RCC 7860 (cell line): ENCODE results near the gene MRPS18B.
A peak's percentile ranks its signal among the peaks of the same experiment; 100 is the strongest.
"Not testable (repeated sequence)": the region's sequence is repeated elsewhere in the genome, so short reads cannot be mapped to it uniquely, and the experiment has no call there.

ENCODE experiments used
- DNase-seq: peaks from one replicate; pipeline ENCODE4 v3.0.0-alpha.2; 2015; ENCODE audit warnings: low spot score
- FAIRE-seq: peaks from 2 replicates; lab custom pipeline; 2012; peaks lifted over from hg19 to GRCh38; lab: Jason Lieb, UNC

MRPS18B gene

GRCh38 chr6:30626484-30627366, 9.1 kb downstream of the MRPS18B start, which contains the start of gene ATAT1:
TSS of gene ATAT1 (plus strand) at chr6:30626874.
- FAIRE-seq: no peak
- DNase-seq: peak; percentile 37

GRCh38 chr6:30635834-30636233, 18.2 kb downstream of the MRPS18B start:
- FAIRE-seq (no peak), DNase-seq (no peak)

- DNase-seq: no peak
- no peak for FAIRE-seq
Measured at GRCh38 chr6:30640481-30640880, 22.8 kb downstream of the MRPS18B start.

GRCh38 chr6:30641048-30641447, 23.4 kb downstream of the MRPS18B start:
- FAIRE-seq (no peak), DNase-seq (no peak)

DNA sequence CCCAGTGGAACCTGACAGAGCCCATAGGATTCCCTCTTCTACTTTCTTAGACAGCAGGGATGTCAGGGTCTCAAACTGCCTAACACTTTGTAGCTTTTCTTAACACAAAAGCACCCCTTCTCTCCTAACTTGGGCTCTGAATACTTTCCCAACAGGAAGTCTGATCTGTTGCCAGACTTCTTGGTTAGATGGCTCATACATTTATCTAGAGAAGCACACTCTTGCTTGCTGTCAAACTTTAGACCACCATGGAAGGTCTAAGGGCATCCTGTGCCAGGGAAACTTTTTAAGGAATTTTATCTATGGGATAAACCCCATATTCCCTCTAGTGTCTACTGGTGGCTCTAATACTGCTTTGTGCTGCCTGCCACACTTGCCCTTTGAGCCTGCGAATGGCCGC, 26.0 kb downstream of the MRPS18B start:
- no peak for FAIRE-seq
- DNase-seq: no peak

DNA sequence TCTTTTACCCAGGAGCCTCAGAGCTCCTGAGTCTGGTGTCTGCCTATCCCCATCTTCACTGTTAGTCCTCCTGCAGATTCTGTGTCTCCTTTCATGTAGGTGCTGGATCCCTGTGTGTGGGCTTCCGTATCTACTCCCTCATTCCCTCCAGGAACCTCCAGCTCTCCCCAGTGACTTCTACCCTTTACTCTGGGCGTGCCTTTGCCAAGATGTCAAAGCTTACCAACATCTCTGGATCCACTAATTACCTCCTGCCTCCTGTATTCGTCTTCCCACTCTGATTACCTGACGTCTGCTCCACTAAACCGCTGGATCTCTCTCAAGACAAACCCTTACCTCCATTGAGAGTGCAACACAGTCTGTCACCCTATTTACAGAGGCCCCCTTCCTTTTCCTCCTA, 27.1 kb downstream of the MRPS18B start:
- DNase-seq (no peak), FAIRE-seq (no peak)

DNA sequence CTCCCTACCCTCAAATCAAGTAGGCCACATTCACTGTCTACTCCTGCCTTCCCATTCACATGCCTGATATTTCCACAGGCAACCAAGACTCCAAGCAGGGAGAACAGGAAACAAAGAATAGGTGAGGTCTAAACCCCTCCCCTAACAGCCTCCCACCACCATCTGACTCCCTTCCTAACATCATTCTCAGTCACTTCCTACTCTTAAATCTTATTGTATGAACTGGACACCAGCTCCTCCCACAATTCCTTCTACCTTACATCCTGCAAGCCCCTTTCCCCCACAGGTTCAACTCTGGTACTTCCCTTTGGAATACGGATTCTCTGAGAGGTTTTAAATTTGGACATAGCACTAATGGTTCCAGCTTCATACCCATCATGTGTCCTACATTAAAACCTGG, 28.3 kb downstream of the MRPS18B start:
- FAIRE-seq: no peak
- no peak for DNase-seq

- peak; percentile 81 for DNase-seq
- FAIRE-seq: no peak
Measured at GRCh38 chr6:30646450-30647241, 29.0 kb downstream of the MRPS18B start, which contains the start of gene C6orf136. TSS of gene C6orf136 (plus strand) at chr6:30647133. CDS start at chr6:30647232, 99 bp downstream.

DNA sequence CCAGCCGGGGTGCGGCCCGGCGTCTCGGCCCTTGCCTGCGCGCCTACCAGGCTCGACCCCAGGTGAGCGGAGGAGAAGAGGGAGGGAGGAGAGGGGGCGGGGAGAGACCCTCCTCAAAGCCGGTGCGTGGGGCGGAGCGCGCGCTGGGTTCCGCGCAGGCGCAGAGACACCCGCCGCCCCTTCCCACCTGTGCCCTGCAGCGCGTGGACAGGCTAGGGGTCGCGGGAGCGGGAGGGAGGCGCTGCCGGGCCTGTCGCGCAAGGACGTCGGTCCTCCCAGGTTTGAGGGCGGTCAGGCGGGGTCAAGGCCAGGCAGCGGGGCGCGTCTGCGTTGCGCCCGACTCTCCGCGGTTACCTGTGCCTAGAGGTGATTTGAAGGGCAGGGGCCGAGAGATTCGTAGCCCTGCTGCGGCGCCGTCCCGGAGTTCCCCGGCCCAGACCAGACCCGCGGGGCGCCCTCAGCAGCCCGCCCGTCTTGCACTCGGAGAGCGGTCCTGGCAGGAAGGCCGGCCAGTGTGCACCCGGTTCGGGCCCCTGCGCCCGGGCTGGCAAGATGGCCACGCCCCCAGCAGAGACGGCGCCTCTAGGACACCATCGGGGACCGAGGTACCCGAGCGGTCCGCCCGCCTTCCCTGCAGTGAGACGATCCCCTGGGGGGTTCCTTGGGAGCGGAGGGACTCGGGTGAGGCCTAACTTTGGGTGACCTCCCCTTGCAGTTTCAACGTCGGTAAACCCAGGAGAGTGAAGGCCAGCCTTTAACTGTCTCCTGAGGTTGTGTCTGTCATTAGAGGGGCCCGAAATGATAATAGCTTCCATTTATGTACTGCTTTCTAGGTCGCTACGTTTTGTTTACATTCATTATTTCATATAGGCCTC, 29.8 kb downstream of the MRPS18B start:
- peak; percentile 31 for DNase-seq
- no peak for FAIRE-seq

- DNase-seq (no peak), FAIRE-seq (no peak)
Measured at GRCh38 chr6:30651143-30651542, 33.5 kb downstream of the MRPS18B start.

- FAIRE-seq: no peak
- no peak for DNase-seq
Measured at GRCh38 chr6:30654798-30655742, 37.4 kb downstream of the MRPS18B start.

DNA sequence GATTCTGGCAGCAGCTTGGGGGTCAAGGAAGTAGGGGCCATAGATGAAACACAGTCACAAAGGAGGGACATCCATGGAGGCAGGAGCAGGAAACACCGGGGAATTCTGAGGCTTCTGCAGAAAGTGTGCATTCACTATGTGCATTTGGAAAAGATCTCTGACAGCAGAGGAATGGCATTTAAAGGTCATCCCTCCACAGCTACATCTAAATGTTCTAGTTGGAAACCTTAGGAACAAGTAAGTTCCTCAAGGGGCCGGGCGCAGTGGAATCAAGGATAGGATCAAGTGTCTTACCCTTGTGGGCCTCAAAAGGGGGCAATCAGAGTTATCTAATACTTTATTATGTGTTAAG, 38.1 kb downstream of the MRPS18B start:
- DNase-seq: no peak
- FAIRE-seq: no peak

- FAIRE-seq (no peak), DNase-seq (no peak)
Measured at GRCh38 chr6:30656513-30656912, 38.9 kb downstream of the MRPS18B start.

DNA sequence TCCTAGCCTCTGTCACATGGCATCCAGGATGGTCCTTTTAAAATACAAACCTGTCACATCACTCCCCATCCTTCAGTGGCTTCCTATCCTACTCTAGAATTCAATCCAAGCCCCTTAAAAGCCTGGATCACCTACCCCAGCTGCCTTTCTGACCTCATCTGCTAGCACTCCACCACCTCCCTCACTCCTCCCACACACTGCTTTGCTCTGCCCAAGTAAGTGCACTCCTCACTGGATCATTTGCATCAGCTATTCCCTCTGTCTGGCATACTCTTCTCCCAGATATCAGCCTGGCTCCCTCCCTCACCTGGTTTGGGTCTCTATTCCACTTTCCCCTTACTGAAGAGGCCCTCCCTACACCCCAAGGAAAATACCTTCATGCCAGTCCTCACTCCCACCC, 39.8 kb downstream of the MRPS18B start:
- DNase-seq: no peak
- FAIRE-seq: no peak

DNA sequence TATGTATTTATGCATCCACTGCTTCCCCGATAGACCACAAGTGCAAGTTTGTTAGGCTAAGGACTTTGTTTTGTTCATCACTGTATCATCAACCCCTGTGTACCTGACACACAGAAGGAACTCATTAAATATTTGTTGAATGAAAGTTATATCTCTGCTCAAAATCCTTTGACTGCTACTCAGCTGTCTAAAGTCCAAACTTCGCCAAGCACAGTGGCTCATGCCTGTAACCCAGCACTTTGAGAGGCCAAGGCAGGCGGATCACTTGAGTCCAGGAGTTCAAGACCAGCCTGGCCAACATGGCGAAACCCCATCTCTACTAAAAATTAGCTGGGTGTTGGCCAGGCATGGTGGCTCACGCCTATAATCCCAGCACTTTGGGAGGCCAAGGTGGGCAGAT, 40.3 kb downstream of the MRPS18B start:
- not testable (repeated sequence) for FAIRE-seq, DNase-seq

- FAIRE-seq (no peak), DNase-seq (no peak)
Measured at GRCh38 chr6:30664994-30665767, 47.5 kb downstream of the MRPS18B start.

DNA sequence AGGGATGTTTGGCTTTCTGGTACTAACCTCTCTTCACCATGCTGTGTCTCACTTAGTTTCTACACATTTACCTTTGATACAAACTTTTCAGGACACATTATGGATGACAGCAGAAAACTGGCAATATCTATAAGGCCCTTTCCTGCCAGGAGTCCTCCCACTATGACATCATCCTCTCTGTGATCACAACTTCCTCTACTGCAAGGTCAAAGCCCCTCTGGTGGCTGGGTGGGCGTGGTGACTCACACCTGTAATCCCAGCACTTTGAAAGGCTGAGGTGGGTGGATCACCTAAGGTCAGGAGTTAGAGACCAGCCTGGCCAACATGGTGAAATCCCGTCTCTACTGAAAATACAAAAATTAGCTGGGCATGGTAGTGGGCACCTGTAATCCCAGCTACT, 48.7 kb downstream of the MRPS18B start:
- DNase-seq, FAIRE-seq: not testable (repeated sequence)

DNA sequence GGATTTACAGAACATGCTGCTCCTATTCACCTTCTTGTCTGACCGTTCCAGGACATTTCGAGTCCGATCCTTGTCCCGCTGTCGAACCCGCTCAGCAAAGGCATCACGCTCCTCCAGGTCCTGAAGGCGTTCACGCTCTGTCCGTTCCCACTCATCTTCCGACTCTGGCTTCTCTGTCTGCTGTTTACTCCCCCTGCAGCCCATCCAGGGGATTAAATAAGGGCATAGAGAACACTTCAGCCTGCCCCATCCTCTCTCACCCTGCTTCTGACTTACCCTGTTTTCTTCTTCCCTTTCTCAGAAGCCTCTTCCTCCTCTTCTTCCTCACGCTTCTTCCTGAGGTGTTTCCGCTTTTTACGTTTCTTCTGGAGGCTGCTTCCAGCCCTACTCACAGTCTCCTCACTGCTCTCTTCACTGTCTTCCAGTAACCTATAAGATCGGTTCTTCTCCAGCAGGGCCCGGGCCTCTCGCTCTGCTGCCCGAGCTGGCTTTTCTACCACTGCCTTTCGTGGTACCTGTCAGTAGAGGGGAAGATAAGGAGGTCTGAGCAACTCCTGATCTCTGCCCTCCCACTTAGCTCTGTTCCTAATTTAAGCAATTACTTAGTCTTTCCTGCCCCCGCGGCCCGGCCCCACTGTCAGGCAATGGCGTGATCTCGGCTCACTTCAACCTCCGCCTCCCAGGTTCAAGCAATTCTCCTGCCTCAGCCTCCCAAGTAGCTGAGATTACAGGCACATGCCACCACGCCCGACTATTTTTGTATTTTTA, 53.3 kb downstream of the MRPS18B start:
- no peak for FAIRE-seq

More for the DNA sequence above, 53.3 kb downstream of the MRPS18B start:
- no peak for DNase-seq
